SK-N-MC (cell line): ENCODE results near the gene TELO2.

Source experiments
- EZH2 ChIP-seq: fragments of 200-600 bp; sonication (generic); IDR thresholded peaks from one replicate; pipeline ENCODE4 v1.6.1; 2017; ENCODE audit warnings: antibody characterized with exemption
- POLR2AphosphoS5 ChIP-seq: IDR thresholded peaks from 2 replicates; pipeline ENCODE4 v1.6.1; 2012; ENCODE audit warnings: mild to moderate bottlenecking, low read depth, low read length, borderline replicate concordance

DNA sequence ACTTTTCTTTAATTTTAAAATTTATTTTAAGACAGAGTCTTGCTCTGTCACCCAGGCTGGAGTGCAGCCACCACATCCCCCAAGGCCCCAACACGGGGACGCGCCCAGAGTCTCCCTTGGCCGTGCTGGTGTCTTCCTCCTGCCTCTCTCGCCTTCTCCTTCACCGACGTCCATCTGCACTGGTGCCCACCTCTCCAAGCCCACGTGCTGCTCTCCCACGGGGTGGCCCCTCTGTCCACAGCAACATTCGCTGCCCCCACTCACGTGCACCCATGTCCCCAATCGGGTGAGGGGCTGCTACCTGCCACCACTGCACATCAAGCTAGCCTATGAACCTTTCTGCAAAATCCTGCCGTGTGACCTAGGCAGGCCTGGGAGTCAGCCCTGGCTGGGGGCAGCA lies 43.4 kb downstream of the TELO2 start:
- TF ChIP-seq POLR2AphosphoS5 (no peak), EZH2 (no peak)
